ENCODE data around the gene POLE2.

DNA sequence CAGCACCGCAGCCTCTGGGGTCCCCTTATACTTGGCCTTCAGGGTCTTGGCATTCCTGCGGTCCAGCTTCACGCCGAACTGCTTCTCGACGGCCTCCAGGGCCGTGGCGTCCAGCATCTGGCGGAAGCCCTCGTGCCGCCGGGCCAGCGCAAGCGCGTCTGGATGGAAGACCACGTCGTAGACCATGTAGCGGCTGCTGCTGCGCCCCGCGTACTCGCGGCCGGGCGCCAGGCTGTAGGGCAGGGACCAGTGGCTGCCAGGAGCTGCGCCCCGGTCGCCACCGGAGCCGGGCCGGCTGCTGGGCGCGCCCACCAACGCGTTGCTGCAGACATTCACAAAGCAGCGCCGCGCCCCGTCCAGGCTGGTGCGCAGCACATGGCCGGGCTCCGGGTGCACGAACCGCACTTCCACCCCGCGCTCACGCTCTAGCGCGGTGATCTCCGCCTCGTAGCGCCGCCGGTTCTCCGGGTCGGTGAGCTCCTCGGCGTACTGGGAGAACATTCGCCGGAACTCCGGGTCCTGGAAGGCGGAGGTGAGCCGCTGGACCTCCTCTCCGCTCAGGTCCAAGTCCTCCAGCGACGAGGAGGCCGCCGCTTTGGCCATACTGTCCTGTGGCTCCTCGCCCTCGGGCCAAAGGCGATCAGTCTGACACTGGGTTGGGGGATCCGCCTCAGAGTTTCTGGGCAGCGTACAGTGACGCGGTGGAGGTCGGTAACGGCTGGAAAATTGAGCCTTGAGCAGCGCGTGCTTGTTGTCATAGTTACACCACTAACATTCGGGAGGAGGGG lies 53.3 kb downstream of the POLE2 start, which contains the start of gene DNAAF2:
- TF ChIP-seq, protein P1, sequence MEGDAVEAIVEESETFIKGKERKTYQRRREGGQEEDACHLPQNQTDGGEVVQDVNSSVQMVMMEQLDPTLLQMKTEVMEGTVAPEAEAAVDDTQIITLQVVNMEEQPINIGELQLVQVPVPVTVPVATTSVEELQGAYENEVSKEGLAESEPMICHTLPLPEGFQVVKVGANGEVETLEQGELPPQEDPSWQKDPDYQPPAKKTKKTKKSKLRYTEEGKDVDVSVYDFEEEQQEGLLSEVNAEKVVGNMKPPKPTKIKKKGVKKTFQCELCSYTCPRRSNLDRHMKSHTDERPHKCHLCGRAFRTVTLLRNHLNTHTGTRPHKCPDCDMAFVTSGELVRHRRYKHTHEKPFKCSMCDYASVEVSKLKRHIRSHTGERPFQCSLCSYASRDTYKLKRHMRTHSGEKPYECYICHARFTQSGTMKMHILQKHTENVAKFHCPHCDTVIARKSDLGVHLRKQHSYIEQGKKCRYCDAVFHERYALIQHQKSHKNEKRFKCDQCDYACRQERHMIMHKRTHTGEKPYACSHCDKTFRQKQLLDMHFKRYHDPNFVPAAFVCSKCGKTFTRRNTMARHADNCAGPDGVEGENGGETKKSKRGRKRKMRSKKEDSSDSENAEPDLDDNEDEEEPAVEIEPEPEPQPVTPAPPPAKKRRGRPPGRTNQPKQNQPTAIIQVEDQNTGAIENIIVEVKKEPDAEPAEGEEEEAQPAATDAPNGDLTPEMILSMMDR (IDR thresholded peaks at IDR 0.05 in 4 of 5, conservative IDR thresholded peaks at IDR 0.05 in 1 of 5) = no peak
- no peak for TF ChIP-seq POLR2A (IDR thresholded peaks at IDR 0.05)
